ENCODE measurements around the gene FARS2. TPM values are rescaled to one million over a fixed set of nuclear protein-coding genes. Genes with fewer than 3 reads are reported as not detected.

FARS2 gene
- total RNA-seq, 1 donor from 2014 or later, result 25.4 TPM

- no peak for DNase-seq
Observed at GRCh38 chr6:5813625-5814027, 552.3 kb downstream of the FARS2 start.

DNA sequence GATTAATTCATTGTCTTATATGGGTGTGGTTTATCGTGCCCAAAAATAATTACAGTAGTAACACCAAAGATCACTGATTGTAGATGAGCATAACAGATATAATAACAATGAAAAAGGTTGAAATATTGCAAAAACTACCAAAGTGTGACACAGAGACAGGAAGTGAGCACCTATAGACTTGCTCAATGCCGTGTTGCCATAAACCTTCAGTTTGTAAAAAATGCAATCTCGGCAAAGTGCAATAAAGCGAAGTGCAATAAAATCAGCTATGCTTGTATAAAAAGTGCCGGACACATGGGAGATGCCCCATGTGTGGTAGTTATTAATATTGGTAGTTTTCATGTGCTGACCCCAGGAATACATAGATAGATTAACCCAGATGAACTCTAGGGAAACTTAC lies 552.8 kb downstream of the FARS2 start:
- no peak for DNase-seq

GRCh38 chr6:5814901-5815300 lies 553.6 kb downstream of the FARS2 start:
- DNase-seq, result no peak

- no peak for DNase-seq
Observed at GRCh38 chr6:5817869-5818268, 556.6 kb downstream of the FARS2 start.

- DNase-seq, result no peak
Observed at GRCh38 chr6:5818959-5819358, 557.6 kb downstream of the FARS2 start.

Other genes starting within 250 kb of the FARS2 start
- gene PPP1R3G, start 176.2 kb upstream of the FARS2 start, total RNA-seq, result 1.8 TPM
- 12.8 TPM for gene LYRM4, start 563 bp upstream of the FARS2 start, total RNA-seq